PFSK-1 (cell line): Measurements from ENCODE around the gene NCAM2.

Experiments
- FOXP2 ChIP-seq: optimal IDR thresholded peaks from 2 replicates; pipeline ENCODE3; 2011; ENCODE audit warnings: borderline replicate concordance, control low read depth, inconsistent platforms; ENCODE audit not compliant: insufficient read depth; ENCODE audit errors: extremely low read length, extremely low read depth
- POLR2AphosphoS5 ChIP-seq: IDR thresholded peaks from 2 replicates; pipeline ENCODE4 v1.6.1; 2012; ENCODE audit warnings: low read depth, mild to moderate bottlenecking, control low read depth, low read length, moderate library complexity
- REST ChIP-seq, 2 experiments: IDR thresholded peaks; 2 replicates each; pipeline versions ENCODE4 v1.6.1 to v1.8.0; 2011 to 2012; ENCODE audit warnings: low read depth in 2 of 2, low read length in 2 of 2, control low read depth in 1 of 2, inconsistent platforms in 1 of 2, mild to moderate bottlenecking in 1 of 2, moderate library complexity in 1 of 2; ENCODE audit not compliant: insufficient read depth in 1 of 2
- SIN3A ChIP-seq: IDR thresholded peaks from 2 replicates; pipeline ENCODE4 v1.6.1; 2012; ENCODE audit warnings: mild to moderate bottlenecking, low read length, moderate library complexity, borderline replicate concordance; ENCODE audit not compliant: insufficient read depth
- TAF1 ChIP-seq: IDR thresholded peaks from 2 replicates; pipeline ENCODE4 v1.6.1; 2012; ENCODE audit warnings: low read length, control low read depth, borderline replicate concordance; ENCODE audit not compliant: insufficient read depth

NCAM2 gene

GRCh38 chr21:21394064-21394463, 395.9 kb downstream of the NCAM2 start:
- TF ChIP-seq SIN3A (no peak), FOXP2 (no peak), TAF1 (no peak), REST (IDR thresholded peaks at IDR 0.05; ENCODE audit: insufficient read depth in 1 of 2, low read depth in 2 of 2, low read length in 2 of 2) (no peak), POLR2AphosphoS5 (no peak)

GRCh38 chr21:21396424-21396823, 398.2 kb downstream of the NCAM2 start:
- no peak for TF ChIP-seq SIN3A
- TF ChIP-seq REST (IDR thresholded peaks at IDR 0.05; ENCODE audit: insufficient read depth in 1 of 2, low read depth in 2 of 2, low read length in 2 of 2): no peak

GRCh38 chr21:21397464-21397863, 399.3 kb downstream of the NCAM2 start:
- TF ChIP-seq TAF1 (no peak), REST (IDR thresholded peaks at IDR 0.05; ENCODE audit: insufficient read depth in 1 of 2, low read depth in 2 of 2, low read length in 2 of 2) (no peak), POLR2AphosphoS5 (no peak), FOXP2 (no peak), SIN3A (no peak)

GRCh38 chr21:21401444-21401843, 403.2 kb downstream of the NCAM2 start:
- TF ChIP-seq FOXP2 (no peak), SIN3A (no peak), POLR2AphosphoS5 (no peak), TAF1 (no peak), REST (IDR thresholded peaks at IDR 0.05; ENCODE audit: insufficient read depth in 1 of 2, low read depth in 2 of 2, low read length in 2 of 2) (no peak)

- no peak for TF ChIP-seq REST (IDR thresholded peaks at IDR 0.05; ENCODE audit: insufficient read depth in 1 of 2, low read depth in 2 of 2, low read length in 2 of 2)
- TF ChIP-seq TAF1: no peak
- TF ChIP-seq POLR2AphosphoS5: no peak
- no peak for TF ChIP-seq SIN3A
- no peak for TF ChIP-seq FOXP2
Observed at GRCh38 chr21:21406921-21407320, 408.7 kb downstream of the NCAM2 start.
